GM23248 (cell line): Measurements from ENCODE around the gene HAGHL.

Experiments used
- EZH2 ChIP-seq: fragments of 200-600 bp; sonication (generic); IDR thresholded peaks from 2 replicates; pipeline ENCODE4 v1.6.1; 2018; ENCODE audit warnings: antibody characterized with exemption, mild to moderate bottlenecking; ENCODE audit not compliant: insufficient read depth, poor library complexity, severe bottlenecking
- EZH2phosphoT487 ChIP-seq: fragments of 200-600 bp; sonication (generic); IDR thresholded peaks from 2 replicates; pipeline ENCODE4 v1.6.1; 2018; ENCODE audit warnings: antibody characterized with exemption, moderate library complexity, mild to moderate bottlenecking, low read depth; ENCODE audit not compliant: insufficient read depth

DNA sequence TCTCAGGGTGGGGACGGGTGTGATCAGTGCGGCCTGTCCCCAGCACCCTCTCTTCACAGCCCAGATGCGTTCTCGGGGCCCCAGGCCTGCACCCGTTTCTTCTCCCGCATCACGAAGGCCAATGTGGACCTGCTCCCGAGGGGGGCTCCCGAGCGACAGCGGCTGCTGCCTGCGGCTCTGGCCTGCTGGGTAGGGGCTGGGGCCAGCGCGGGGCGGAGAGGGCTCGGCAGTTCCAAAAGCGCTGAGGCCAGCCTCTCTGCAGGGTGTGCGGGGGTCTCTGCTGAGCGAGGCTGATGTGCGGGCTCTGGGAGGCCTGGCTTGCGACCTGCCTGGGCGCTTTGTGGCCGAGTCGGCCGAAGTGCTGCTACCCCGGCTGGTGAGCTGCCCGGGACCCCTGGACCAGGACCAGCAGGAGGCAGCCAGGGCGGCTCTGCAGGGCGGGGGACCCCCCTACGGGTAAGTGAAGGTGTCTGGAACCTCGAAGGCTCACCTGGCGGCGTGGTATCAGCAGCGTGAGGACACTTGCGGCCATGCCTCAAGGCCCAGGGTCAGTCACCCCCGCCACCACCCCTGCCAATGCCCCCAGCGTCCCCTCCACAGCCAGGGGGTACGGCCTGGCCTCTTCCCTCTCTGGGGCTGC, 38.1 kb downstream of the HAGHL start:
- TF ChIP-seq EZH2 (no peak), EZH2phosphoT487 (no peak)
